HG03097 (cell line): ENCODE measurements around the gene NT5C2.
"Not testable (repeated sequence)": the region's sequence is repeated elsewhere in the genome, so short reads cannot be mapped to it uniquely, and the experiment has no call there.

ENCODE experiments used
- ATAC-seq: cut with Tn5 transposase; IDR thresholded peaks from one replicate; pipeline ENCODE4 v1.9.1; 2021; ENCODE audit not compliant: unreplicated experiment, low FRiP score

The NT5C2 gene

GRCh38 chr10:103167554-103167953 lies 25.5 kb downstream of the NT5C2 start:
- not testable (repeated sequence) for ATAC-seq

GRCh38 chr10:103166523-103166922 lies 26.5 kb downstream of the NT5C2 start:
- ATAC-seq = no peak

GRCh38 chr10:103163766-103164403 lies 29.2 kb downstream of the NT5C2 start:
- not testable (repeated sequence) for ATAC-seq

- no peak for ATAC-seq
Observed at GRCh38 chr10:103157246-103157645, 35.8 kb downstream of the NT5C2 start.

GRCh38 chr10:103155471-103156085 lies 37.5 kb downstream of the NT5C2 start:
- ATAC-seq = no peak

GRCh38 chr10:103154521-103155299 lies 38.4 kb downstream of the NT5C2 start:
- no peak for ATAC-seq

GRCh38 chr10:103153302-103154197 lies 39.5 kb downstream of the NT5C2 start:
- ATAC-seq = no peak

- ATAC-seq = no peak
Observed at GRCh38 chr10:103149991-103150622, 43.0 kb downstream of the NT5C2 start.

- ATAC-seq = no peak
Observed at GRCh38 chr10:103147645-103148044, 45.4 kb downstream of the NT5C2 start.

- no peak for ATAC-seq
Observed at GRCh38 chr10:103145860-103146466, 47.1 kb downstream of the NT5C2 start.

GRCh38 chr10:103145046-103145445 lies 48.0 kb downstream of the NT5C2 start:
- no peak for ATAC-seq

- ATAC-seq = no peak
Observed at GRCh38 chr10:103144041-103144440, 49.0 kb downstream of the NT5C2 start.

GRCh38 chr10:103143641-103144040 lies 49.4 kb downstream of the NT5C2 start:
- ATAC-seq = not testable (repeated sequence)

- no peak for ATAC-seq
Observed at GRCh38 chr10:103141950-103142349, 51.1 kb downstream of the NT5C2 start.

GRCh38 chr10:103140469-103140868 lies 52.6 kb downstream of the NT5C2 start:
- ATAC-seq = no peak

- no peak for ATAC-seq
Observed at GRCh38 chr10:103139803-103140202, 53.3 kb downstream of the NT5C2 start.

- not testable (repeated sequence) for ATAC-seq
Observed at GRCh38 chr10:103135168-103135567, 57.9 kb downstream of the NT5C2 start.

- ATAC-seq = no peak
Observed at GRCh38 chr10:103130910-103131309, 62.2 kb downstream of the NT5C2 start.

GRCh38 chr10:103130180-103130579 lies 62.9 kb downstream of the NT5C2 start:
- not testable (repeated sequence) for ATAC-seq

GRCh38 chr10:103127241-103127640 lies 65.8 kb downstream of the NT5C2 start:
- ATAC-seq = no peak
